Heart right ventricle (tissue), 16 donors: Measurements from ENCODE around the gene HELZ. TPM values are rescaled to one million over a fixed set of nuclear protein-coding genes. Genes with fewer than 3 reads are reported as not detected.
A peak's percentile ranks its signal among the peaks of the same experiment; 100 is the strongest.

Source experiments
- ATAC-seq, 8 donors: fragments of 200-7000 bp; cut with Tn5 transposase; one replicate each; pipeline ENCODE4 v1.9.1; 2020; ENCODE audit warnings: mild to moderate bottlenecking in 8 of 8, moderate library complexity in 8 of 8, moderate number of reproducible peaks in 1 of 8
- DNase-seq, 2 donors: peaks; one replicate each; pipeline ENCODE4 v3.0.0-alpha.2; 2020
- H3K27ac ChIP-seq, 10 donors: fragments of 200-600 bp; sonication (generic) in 2 of 10; one replicate each; pipeline versions ENCODE4 v1.5.0 to v1.8.0; 2020 to 2022; ENCODE audit warnings: mild to moderate bottlenecking in 3 of 10
- H3K27me3 ChIP-seq, 7 donors: fragments of 200-600 bp; one replicate each; pipeline ENCODE4 v1.8.0; 2021 to 2022; ENCODE audit warnings: mild to moderate bottlenecking in 2 of 7
- H3K36me3 ChIP-seq, 9 donors: fragments of 200-600 bp; sonication (generic) in 1 of 9; one replicate each; pipeline versions ENCODE4 v1.5.0 to v1.8.0; 2020 to 2022; ENCODE audit warnings: mild to moderate bottlenecking in 2 of 9
- H3K4me1 ChIP-seq, 9 donors: fragments of 200-600 bp; sonication (generic) in 1 of 9; one replicate each; pipeline versions ENCODE4 v1.5.0 to v1.8.0; 2020 to 2022; ENCODE audit warnings: mild to moderate bottlenecking in 4 of 9
- H3K4me3 ChIP-seq, 10 donors: fragments of 200-600 bp; sonication (generic) in 2 of 10; one replicate each; pipeline versions ENCODE4 v1.5.0 to v1.8.0; 2020 to 2022; ENCODE audit warnings: mild to moderate bottlenecking in 7 of 10, moderate library complexity in 2 of 10
- H3K9me3 ChIP-seq, 11 donors: fragments of 200-600 bp in 10 of 11; sonication (generic) in 2 of 11; one replicate each; pipeline versions ENCODE4 v1.5.0 to v1.8.0; 2013 to 2022; ENCODE audit warnings: mild to moderate bottlenecking in 2 of 11, control low read depth in 1 of 11, moderate library complexity in 1 of 11
- WGBS, 2 donors: extraction: QIAGEN DNeasy Blood & Tissue Kit; methylation state at CpG; one replicate each; pipeline ENCODE4 v1.1.7; 2013; ENCODE audit warnings: inconsistent platforms in 1 of 2; 5-methylcytosine and 5-hydroxymethylcytosine counted together
- intact Hi-C, 10 donors: fragments of 100-400 bp; cut with DNase I; formaldehyde crosslinking; loops; one replicate each; pipeline versions ENCODE4 v1.11.1 to v1.14.2; 2022
- polyA plus RNA-seq, 2 donors: library from polyadenylated mRNA; stranded (reverse); fragments of 200-250 nt; gene quantifications; one replicate each; pipeline ENCODE4 v1.2.3, GENCODE V29; 2013
- total RNA-seq, 10 donors: library from RNA; stranded (reverse); fragmentation: NEBNext Ultra II Directional in 3 of 10; extraction: Animal tissue kit (Norgen Biotek cat#: 25700) in 3 of 10; gene quantifications; one replicate each; pipeline versions ENCODE4 v1.2.1 to v1.2.4, GENCODE V29; 2021 to 2023
- TF ChIP-seq, protein P1 (sequence below), 9 donors: fragments of 200-600 bp; sonication (generic) in 2 of 9; IDR thresholded peaks; one replicate each; pipeline versions ENCODE4 v1.5.0 to v1.8.0; 2021 to 2022; ENCODE audit warnings: antibody characterized with exemption in 9 of 9, mild to moderate bottlenecking in 5 of 9, moderate library complexity in 1 of 9
- donor health status: Arrhythmogenic right ventricular cardiomyopathy.
- donor health status: ischemic (EF 13 %, LVEDD 7.1; RV severe dilation, severe dysfunction).
- donor health status: healthy with polysubstance abuse.
- donor health status: DM: no; HTN: yes; CAD: no.
- donor health status: DM: no; HTN: no; CAD: no.
- donor health status: ischemic (EF 25% LVEDD 6.9; RV normal size, moderate dysfunction).
- donor health status: ischemic (EF 25% LVEDD 5.7; RV mildly dilated, moderate dysfunction).
- donor health status: healthy.
- donor health status: DM: yes; HTN: yes; CAD: no.
- donor health status: Ischemic cardiomyopathy.
- donor health status: ischemic (EF 35%, LVEDD 5.7; RV mildly dilated, moderate dysfunction).
- donor health status: nonischemic (EF 11% LVEDD 7.7; RV severe dilation, severe dysfunction).
- donor health status: DM: yes; HTN: yes; CAD: no.
- donor health status: PGD.
- donor health status: ischemic (EF 29% LVEDD 5.4; RV normal size, mild dysfunction).
- donor health status: nonischemic (EF 23%, LVEDD 6.1; RV moderate dilation, normal function).

The HELZ gene
- total and polyA plus RNA-seq, 12 donors = 2.4 to 50.3 (median 40.6) TPM

DNA sequence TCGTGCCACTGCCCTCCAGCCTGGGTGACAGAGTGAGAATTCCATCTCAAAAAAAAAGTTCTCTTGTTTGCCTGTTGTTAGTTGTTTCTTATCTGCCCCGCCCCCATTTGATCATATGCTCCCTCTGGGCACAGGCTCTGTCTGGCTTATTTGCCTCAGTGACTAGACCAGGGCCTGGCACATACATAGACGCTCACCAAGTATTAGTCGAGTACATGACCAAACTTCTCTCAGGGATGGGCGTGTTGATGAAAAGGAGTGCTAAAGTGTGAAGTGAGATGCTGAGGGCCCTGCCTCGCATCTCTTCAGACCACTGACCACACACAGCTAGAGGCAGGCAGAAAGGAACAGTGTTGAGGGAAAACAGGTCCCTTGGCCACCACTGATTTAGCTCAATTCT, 3.3 kb upstream of the HELZ start:
- TF ChIP-seq, protein P1, sequence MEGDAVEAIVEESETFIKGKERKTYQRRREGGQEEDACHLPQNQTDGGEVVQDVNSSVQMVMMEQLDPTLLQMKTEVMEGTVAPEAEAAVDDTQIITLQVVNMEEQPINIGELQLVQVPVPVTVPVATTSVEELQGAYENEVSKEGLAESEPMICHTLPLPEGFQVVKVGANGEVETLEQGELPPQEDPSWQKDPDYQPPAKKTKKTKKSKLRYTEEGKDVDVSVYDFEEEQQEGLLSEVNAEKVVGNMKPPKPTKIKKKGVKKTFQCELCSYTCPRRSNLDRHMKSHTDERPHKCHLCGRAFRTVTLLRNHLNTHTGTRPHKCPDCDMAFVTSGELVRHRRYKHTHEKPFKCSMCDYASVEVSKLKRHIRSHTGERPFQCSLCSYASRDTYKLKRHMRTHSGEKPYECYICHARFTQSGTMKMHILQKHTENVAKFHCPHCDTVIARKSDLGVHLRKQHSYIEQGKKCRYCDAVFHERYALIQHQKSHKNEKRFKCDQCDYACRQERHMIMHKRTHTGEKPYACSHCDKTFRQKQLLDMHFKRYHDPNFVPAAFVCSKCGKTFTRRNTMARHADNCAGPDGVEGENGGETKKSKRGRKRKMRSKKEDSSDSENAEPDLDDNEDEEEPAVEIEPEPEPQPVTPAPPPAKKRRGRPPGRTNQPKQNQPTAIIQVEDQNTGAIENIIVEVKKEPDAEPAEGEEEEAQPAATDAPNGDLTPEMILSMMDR (IDR thresholded peaks at IDR 0.05) = no peak
- ATAC-seq = no peak
- intact Hi-C loops = loop anchor here in 3 of 10 donors (5.0 to 10.0 kb wide), 3 partner anchors 39 to 117 kb away; partner anchors contain the start of gene PSMD12 (in 1 of the 3)

DNA sequence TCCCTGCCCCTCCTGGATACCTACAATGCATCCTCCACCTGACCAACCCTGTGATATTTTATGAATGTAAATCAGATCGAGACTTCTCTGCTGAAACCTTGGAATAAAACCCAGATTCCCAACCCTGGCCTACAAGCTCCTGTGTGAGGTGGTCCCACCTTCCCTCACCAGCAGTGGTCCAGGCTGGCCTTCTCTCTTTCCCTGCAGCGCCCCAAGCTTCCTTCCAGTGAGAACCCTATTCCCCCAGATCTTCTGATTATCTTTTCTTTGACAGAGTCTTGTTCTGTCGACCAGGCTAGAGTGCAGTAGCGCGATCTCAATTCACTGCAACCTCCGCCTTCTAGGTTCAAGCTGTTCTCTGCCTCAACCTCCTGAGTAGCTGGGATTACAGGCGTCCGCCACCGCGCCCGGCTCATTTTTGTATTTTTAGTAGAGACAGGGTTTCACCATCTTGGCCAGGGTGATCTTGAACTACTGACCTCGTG, 2.5 kb upstream of the HELZ start:
- no peaks in the 10 kb centered on the region for H3K9me3 ChIP-seq
- TF ChIP-seq, protein P1 (IDR thresholded peaks at IDR 0.05) = no peak
- DNase-seq (no peak), ATAC-seq (no peak)
- no peaks in the 10 kb centered on the region for H3K27me3 ChIP-seq
- H3K4me1 ChIP-seq = peaks cover 5 to 33% (median 28%) of the 10 kb centered on the region in 9 donors
- H3K36me3 ChIP-seq = no peaks in the 10 kb centered on the region
- H3K27ac ChIP-seq = peak overlapping the region in 1 of 10 donors; percentile 66
- WGBS, 2 donors = 97% methylated on average over 12 of the region's 12 CpGs
- intact Hi-C loops = loop anchor here in 3 of 10 donors (5.0 to 10.0 kb wide), 3 partner anchors 40 to 117 kb away; partner anchors contain the start of gene PSMD12 (in 1 of the 3)
- no peak overlapping the region for H3K4me3 ChIP-seq

More for the DNA sequence above, 3.3 kb upstream of the HELZ start:
- H3K27me3 ChIP-seq = no peaks in the 10 kb centered on the region
- no peak for DNase-seq
- no peak overlapping the region for H3K4me3 ChIP-seq
- H3K4me1 ChIP-seq = peaks cover 5 to 27% (median 20%) of the 10 kb centered on the region in 9 donors
- no peaks in the 10 kb centered on the region for H3K9me3 ChIP-seq
- WGBS, 2 donors = 86 to 91% methylated on average over 6 of the region's 6 CpGs
- H3K36me3 ChIP-seq = no peaks in the 10 kb centered on the region
- H3K27ac ChIP-seq = no peak overlapping the region

DNA sequence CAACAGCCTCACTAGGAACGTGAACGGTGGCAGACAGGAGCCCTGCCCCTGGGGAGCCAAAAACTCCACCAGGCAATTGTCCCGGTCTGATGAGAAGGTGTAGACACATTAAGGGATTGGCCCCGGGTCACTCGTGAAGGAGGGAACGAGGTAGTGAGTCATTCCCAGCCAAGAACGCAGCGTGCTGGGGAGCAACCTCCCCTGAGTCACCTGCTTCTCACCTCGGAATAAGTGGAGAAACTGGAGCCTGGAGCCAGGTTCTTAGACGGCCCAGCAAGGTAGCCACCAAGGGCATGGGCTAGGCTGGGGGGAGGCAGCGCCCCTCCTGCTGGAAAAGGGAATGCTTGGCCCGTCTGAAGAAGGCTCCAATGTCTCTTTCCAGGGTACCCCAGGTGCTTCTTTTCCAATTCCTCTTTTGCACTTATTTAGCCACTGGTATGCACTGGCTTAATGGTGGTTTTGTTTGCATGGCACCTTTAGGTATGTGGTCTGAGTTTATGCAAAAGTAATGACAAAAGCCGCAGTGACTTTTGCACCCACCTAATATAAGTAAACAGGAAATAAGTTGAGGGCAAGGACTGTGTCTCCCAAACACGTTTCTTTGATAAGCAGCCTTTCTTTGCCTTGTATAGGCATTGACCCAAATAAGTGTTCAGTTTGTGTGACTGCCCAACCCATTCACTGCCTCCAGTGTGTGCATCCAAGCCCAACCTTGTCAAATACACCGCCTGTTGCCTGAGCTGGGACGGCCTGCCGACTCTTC, 1.8 kb upstream of the HELZ start:
- peaks cover 0 to 4% (median 0%) of the 10 kb centered on the region in 9 donors for H3K36me3 ChIP-seq
- TF ChIP-seq, protein P1 (IDR thresholded peaks at IDR 0.05) = no peak
- H3K4me1 ChIP-seq = peaks cover 5 to 39% (median 33%) of the 10 kb centered on the region in 9 donors
- no peaks in the 10 kb centered on the region for H3K27me3 ChIP-seq
- H3K4me3 ChIP-seq = peak overlapping the region in 7 of 10 donors; percentile 93 to 100 (median 99)
- DNase-seq (no peak), ATAC-seq (peak in 1 of 8 donors; percentile 26)
- peak overlapping the region in 2 of 10 donors; percentile 93 to 97 for H3K27ac ChIP-seq
- WGBS, 2 donors = 63% methylated on average over 17 of the region's 17 CpGs
- intact Hi-C loops = loop anchor here in 3 of 10 donors (5.0 to 10.0 kb wide), 3 partner anchors 40 to 118 kb away; partner anchors contain the start of gene PSMD12 (in 1 of the 3)
- H3K9me3 ChIP-seq = no peaks in the 10 kb centered on the region

- Histone ChIP-seq H3K27ac (peak overlapping the region in 4 of 10 donors; percentile 93 to 97 (median 96)), H3K4me1 (peaks cover 5 to 44% (median 38%) of the 10 kb centered on the region in 9 donors), H3K9me3 (no peaks in the 10 kb centered on the region), H3K27me3 (no peaks in the 10 kb centered on the region), H3K36me3 (peaks cover 0 to 9% (median 0%) of the 10 kb centered on the region in 9 donors), H3K4me3 (peak overlapping the region in 9 of 10 donors; percentile 76 to 100 (median 99))
- intact Hi-C loops = loop anchor here in 3 of 10 donors (5.0 to 10.0 kb wide), 3 partner anchors 41 to 118 kb away; partner anchors contain the start of gene PSMD12 (in 1 of the 3)
- no peak for DNase-seq
- WGBS, 2 donors = 45 to 51% methylated on average over 8 of the region's 8 CpGs
- TF ChIP-seq, protein P1 (IDR thresholded peaks at IDR 0.05) = no peak
- ATAC-seq = no peak
Measured at GRCh38 chr17:67246403-67246652, 1.3 kb upstream of the HELZ start.
